Measurements from ENCODE around the gene GRAMD1B. TPM values are rescaled to one million over a fixed set of nuclear protein-coding genes. Genes with fewer than 3 reads are reported as not detected.

GRAMD1B gene
- total RNA-seq, 2 experiments from 2014 or later: 30.3 to 36.2 TPM

DNA sequence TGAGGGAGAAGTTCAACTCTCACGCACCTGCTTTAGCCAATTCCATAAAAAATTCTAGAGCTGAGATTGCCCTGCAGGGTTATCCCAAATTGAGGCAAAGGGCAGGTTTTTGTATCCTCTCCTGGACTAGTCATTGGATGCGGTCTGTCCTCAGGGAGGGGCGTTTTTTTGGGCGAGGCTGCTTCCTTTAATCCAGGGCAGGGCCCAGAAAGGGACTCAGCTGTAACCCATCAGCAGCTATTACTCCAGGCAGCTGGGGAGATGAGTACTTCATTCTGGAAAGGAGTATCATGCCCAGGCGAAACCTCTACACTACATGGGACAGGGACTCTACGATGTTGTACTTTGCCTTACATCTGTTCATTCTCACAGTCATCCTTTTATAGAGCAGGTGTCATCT is 121.0 kb downstream of the GRAMD1B start:
- POLR2A ChIA-PET: no interaction called here
- Mint-ChIP-seq H3K36me3 (peaks cover 2% of the 10 kb centered on the region), H3K27ac (no peak overlapping the region), H3K9me3 (no peaks in the 10 kb centered on the region), H3K4me3 (no peak overlapping the region), H3K27me3 (no peaks in the 10 kb centered on the region), H3K4me1 (peaks cover 8% of the 10 kb centered on the region)
- no peak for DNase-seq
- ATAC-seq (ENCODE audit: low read depth): no peak

DNA sequence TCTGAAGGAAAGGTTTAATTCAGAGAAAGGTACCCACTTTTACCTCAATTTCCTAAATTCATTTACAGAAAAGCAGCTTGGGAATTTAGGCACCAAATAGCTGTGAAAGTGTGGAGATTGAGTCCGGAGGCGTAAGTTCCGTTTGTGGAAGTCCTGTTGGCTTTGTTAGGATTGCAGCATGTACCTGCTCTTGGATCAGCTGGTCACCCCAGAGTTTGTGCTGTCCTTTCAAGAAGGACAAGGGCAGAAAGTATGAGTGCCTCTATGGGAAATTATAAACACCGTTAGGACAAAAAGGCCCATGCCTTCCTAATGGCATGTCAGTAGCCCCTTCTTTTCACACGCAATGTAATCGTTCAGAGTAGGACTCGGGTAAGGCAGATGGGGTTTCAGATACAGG is 126.6 kb downstream of the GRAMD1B start:
- no peak overlapping the region for H3K4me3 Mint-ChIP-seq
- H3K27ac Mint-ChIP-seq: no peak overlapping the region
- peaks cover 17% of the 10 kb centered on the region for H3K4me1 Mint-ChIP-seq
- POLR2A ChIA-PET: no interaction called here
- DNase-seq: no peak
- H3K36me3 Mint-ChIP-seq: peaks cover 2% of the 10 kb centered on the region
- no peaks in the 10 kb centered on the region for H3K9me3 Mint-ChIP-seq
- ATAC-seq (ENCODE audit: low read depth): no peak
- H3K27me3 Mint-ChIP-seq: no peaks in the 10 kb centered on the region

DNA sequence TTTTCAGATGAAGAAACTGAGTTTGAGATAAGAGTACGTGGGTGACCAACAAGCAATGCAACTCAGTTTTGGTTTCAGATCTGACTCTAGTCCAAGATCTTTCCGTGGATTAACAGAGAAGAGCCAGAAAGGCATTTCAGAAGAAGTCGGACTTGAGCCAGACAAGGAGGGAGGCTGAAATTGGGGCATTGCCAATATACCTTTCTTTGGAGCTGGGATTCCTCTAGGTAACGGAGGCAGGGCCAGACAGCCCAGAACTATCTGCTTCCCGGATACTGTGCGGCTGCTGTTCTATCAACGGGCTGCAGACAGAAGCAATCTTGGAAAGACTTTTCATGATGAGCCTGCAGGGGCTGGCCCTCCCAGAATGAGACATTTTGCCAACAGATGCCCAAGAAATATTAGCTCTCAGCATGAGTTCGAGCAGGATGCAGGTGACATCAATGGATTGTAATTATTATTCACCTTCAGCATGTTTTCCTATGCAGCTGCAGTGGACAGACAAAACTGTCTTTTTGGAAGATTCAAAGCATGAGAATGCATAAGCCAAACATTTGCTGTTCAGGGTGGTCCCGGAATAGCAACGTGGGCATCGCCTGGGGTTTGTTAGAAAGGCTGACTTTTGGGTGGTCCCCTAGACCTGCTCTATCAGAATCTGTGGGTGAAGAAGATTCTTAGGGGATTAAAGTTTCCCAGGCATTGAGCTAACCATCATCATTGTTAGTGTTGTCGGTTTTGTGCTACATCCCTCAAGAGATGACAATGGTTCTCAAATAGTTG is 128.7 kb downstream of the GRAMD1B start:
- Mint-ChIP-seq H3K4me3 (no peak overlapping the region), H3K27me3 (no peaks in the 10 kb centered on the region), H3K27ac (no peak overlapping the region), H3K9me3 (no peaks in the 10 kb centered on the region), H3K4me1 (peaks cover 17% of the 10 kb centered on the region), H3K36me3 (peaks cover 2% of the 10 kb centered on the region)
- DNase-seq: no peak
- no peak for ATAC-seq (ENCODE audit: low read depth)
- POLR2A ChIA-PET: no interaction called here

DNA sequence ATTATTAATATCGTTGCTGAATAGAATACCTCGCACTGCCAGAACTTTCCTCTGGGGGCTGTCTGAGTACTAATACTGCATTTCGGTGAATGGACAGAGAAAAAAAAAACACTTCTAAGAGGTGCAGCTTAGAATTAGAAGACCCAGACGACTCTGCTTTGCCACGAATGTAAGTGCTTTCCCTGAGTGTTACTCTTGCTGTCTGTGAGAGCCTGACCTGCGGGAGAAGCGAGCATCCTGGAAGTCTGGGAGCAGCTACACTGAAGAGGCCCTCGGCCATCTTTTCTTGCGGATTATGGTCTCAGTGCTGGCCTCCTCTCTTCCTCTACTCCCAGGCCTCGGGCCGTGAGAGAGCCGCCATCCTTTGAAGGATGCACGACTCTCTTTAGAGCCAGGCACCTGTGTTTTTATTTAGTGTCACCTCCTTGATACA is 129.5 kb downstream of the GRAMD1B start:
- POLR2A ChIA-PET: no interaction called here
- Mint-ChIP-seq H3K4me3 (peak overlapping the region; percentile 78), H3K9me3 (no peaks in the 10 kb centered on the region), H3K36me3 (peaks cover 2% of the 10 kb centered on the region), H3K27ac (no peak overlapping the region), H3K4me1 (peaks cover 16% of the 10 kb centered on the region), H3K27me3 (no peaks in the 10 kb centered on the region)
- ATAC-seq (ENCODE audit: low read depth) (peak; percentile 23), DNase-seq (no peak)

DNA sequence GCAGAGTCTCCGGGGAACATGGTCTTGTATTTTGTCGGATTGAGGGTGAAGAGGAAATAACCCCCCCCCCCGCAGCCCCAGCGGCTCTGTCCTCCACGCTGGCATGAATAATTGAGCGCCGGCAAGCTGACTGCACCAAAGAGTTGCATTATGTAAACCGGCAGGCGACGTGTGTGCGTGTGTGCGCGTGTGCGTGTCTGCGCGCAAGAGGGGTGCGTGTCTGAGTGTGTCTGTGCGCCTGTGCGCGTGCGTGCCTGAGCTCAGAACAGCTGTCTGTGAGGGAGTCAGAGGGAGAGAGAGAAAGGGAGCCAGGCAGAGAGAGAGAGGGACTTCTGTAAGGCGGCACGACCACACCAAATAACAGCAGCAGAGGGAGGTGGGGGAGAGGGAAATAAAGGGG is 129.9 kb downstream of the GRAMD1B start:
- no peaks in the 10 kb centered on the region for H3K9me3 Mint-ChIP-seq
- H3K27ac Mint-ChIP-seq: peak overlapping the region; percentile 54
- peaks cover 14% of the 10 kb centered on the region for H3K4me1 Mint-ChIP-seq
- H3K27me3 Mint-ChIP-seq: no peaks in the 10 kb centered on the region
- DNase-seq (peak; percentile 48), ATAC-seq (ENCODE audit: low read depth) (peak; percentile 87)
- H3K4me3 Mint-ChIP-seq: peak overlapping the region; percentile 78
- peaks cover 1% of the 10 kb centered on the region for H3K36me3 Mint-ChIP-seq
- POLR2A ChIA-PET: interaction anchor here (0.6 kb wide), 1 partner anchor 310 kb away, joined by 3 read pairs; no protein-coding TSS in a partner anchor

DNA sequence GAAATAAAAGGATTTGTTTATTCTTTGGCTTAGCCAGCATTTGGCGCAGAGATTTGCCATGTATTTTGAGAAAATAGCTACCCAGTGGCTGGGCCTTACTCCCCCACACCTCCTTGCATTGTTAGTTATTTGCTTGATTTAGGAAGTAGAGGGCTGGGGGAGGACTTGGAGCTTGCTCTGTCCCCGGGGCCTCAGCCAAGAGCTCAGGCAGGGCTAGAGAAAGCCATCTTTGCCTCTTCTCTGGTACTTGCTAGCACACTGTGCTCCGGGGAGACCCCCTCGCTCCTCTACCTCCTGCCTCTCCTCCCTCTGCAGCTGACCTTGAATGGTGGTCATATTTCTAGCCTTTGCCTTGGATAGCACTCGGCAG is 131.3 kb downstream of the GRAMD1B start:
- Mint-ChIP-seq H3K27ac (no peak overlapping the region), H3K36me3 (no peaks in the 10 kb centered on the region), H3K27me3 (no peaks in the 10 kb centered on the region), H3K4me3 (no peak overlapping the region), H3K4me1 (peaks cover 13% of the 10 kb centered on the region), H3K9me3 (no peaks in the 10 kb centered on the region)
- POLR2A ChIA-PET: no interaction called here
- DNase-seq (no peak), ATAC-seq (ENCODE audit: low read depth) (no peak)

DNA sequence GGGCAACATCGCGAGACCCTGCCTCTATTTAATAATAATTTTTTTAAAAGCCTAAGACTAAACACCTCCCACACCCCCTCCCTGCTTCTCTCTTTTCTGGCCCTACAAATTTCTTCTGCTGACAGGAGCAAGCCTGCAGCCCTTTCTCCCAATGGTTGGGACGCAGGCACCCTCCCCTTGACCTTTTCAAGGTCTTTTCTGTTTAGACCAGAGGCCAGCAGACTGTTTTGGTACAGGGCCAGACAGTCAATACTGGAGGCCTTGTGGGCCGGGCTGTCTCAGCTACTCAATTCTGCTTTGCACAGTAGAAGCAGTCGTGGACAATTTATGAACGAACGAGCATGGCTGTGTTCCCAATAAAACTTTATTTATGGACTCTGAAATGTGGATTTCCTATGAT is 132.1 kb downstream of the GRAMD1B start:
- Mint-ChIP-seq H3K4me3 (no peak overlapping the region), H3K4me1 (peaks cover 13% of the 10 kb centered on the region), H3K36me3 (no peaks in the 10 kb centered on the region), H3K9me3 (no peaks in the 10 kb centered on the region), H3K27me3 (no peaks in the 10 kb centered on the region), H3K27ac (no peak overlapping the region)
- no peak for ATAC-seq (ENCODE audit: low read depth)
- no peak for DNase-seq
- POLR2A ChIA-PET: no interaction called here

DNA sequence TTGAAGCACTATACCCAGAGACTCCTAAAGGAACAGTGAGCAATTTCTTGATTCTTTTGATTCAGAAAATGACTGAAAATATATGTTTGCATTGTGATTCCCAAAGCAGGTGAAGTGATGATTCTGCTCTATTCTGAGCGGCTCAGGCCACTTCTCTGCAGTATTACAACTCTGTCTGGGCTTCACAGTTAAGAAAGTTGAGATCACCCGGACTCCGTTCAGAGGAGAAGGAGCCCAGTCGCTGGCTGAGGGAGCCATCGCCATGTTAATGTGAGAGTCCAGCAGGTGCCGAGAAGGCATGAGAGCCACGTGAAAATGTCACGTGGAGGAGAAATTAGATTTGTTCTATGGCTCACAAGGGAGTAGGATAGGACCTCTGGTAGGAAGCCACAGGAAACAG is 132.8 kb downstream of the GRAMD1B start:
- ATAC-seq (ENCODE audit: low read depth): no peak

DNA sequence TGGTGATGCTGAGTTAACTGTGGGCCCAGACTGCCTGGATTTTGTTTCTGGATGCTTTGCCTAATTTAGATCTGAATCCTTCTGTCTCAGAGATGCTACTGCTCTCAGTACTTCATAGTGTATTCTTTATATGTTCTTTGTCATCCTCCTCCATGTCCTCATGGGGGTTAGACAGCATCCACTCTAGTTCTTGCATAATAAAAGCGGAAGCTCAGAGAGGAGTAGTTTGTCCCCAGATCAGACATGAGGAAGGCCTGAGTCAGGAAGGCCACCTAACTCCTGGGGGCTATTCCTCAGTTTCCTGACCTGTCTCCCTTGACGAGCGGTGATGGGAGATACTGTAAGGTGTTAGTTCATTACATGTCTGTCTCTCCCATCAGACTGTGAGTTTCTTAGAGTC is 134.2 kb downstream of the GRAMD1B start:
- Mint-ChIP-seq H3K4me1 (peaks cover 13% of the 10 kb centered on the region), H3K27me3 (no peaks in the 10 kb centered on the region), H3K4me3 (no peak overlapping the region), H3K36me3 (no peaks in the 10 kb centered on the region), H3K27ac (no peak overlapping the region), H3K9me3 (no peaks in the 10 kb centered on the region)
- POLR2A ChIA-PET: no interaction called here
- no peak for ATAC-seq (ENCODE audit: low read depth)
- DNase-seq: no peak

More for the DNA sequence above, 132.8 kb downstream of the GRAMD1B start:
- DNase-seq: no peak
- Mint-ChIP-seq H3K9me3 (no peaks in the 10 kb centered on the region), H3K27me3 (no peaks in the 10 kb centered on the region), H3K36me3 (no peaks in the 10 kb centered on the region), H3K27ac (no peak overlapping the region), H3K4me3 (no peak overlapping the region), H3K4me1 (peaks cover 13% of the 10 kb centered on the region)
- POLR2A ChIA-PET: no interaction called here

DNA sequence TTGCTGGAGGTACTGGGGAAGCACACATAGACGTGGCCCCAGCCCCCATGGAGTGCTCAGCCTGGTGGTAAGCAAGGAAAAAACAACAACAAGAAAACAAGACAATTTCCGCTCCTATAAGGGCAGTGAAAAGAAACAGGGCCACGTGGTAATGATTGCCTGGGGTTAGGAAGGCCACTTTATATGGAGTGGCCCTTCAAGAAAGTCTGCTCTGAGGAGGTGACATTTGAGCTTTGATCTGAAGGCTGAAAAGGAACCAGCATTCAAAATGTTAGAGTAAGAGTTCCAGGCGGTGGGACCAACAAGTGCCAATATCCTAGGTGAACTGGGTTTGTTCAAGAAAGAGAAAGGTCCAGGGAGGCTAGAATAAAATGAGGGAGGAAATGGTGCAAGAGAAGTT is 136.8 kb downstream of the GRAMD1B start:
- DNase-seq: no peak
- ATAC-seq (ENCODE audit: low read depth): no peak
- Mint-ChIP-seq H3K27ac (no peak overlapping the region), H3K36me3 (no peaks in the 10 kb centered on the region), H3K9me3 (no peaks in the 10 kb centered on the region), H3K4me3 (no peak overlapping the region), H3K4me1 (no peaks in the 10 kb centered on the region), H3K27me3 (no peaks in the 10 kb centered on the region)
- POLR2A ChIA-PET: no interaction called here

DNA sequence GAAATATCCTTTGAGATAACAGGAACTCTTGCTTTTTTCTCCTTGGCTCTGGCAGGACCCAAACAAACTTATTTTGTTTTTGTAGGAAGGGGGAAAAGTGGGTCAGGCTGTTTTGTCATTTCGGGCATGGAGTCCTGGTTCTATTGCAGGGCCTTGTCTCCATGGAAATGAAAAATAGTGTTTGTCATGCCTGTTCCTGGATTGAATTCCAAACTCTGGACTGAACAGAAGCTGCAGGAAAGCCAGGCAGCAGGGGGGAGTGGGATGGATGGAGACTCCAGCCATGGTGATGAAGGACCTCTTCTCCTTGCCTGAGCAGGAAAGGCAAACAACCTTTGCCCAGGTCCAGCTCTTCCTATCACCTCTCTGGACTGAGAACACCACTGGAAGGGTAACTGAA is 137.4 kb downstream of the GRAMD1B start:
- H3K27me3 Mint-ChIP-seq: no peaks in the 10 kb centered on the region
- POLR2A ChIA-PET: no interaction called here
- no peak for ATAC-seq (ENCODE audit: low read depth)
- no peaks in the 10 kb centered on the region for H3K36me3 Mint-ChIP-seq
- no peaks in the 10 kb centered on the region for H3K4me1 Mint-ChIP-seq
- no peaks in the 10 kb centered on the region for H3K9me3 Mint-ChIP-seq
- H3K27ac Mint-ChIP-seq: no peak overlapping the region
- H3K4me3 Mint-ChIP-seq: no peak overlapping the region
- DNase-seq: no peak

DNA sequence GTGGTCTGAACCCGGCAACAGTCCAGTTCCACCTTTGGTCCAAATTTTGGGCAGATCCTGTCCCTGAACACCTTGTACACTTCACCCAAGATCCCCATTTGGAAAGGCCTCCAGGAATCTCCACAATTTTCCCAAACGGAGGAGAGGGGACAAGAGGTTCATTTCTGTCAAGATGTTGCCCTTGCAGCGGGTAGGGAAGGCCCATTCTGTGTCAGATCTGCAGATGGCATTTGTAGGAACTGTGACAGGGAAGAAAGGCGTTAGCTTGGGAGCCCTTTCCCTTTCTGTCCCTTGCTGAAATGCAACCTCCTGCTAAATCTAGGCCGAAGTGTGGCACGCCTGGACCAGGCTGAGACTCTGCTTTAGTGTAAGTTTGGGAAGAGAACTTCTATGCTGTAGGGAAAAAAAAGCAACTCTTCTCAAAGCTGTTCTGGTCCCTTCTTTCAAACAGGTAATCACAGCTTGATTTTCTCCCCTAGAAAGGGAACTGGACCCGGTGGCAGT is 138.3 kb downstream of the GRAMD1B start:
- Mint-ChIP-seq H3K27ac (no peak overlapping the region), H3K36me3 (no peaks in the 10 kb centered on the region), H3K4me1 (no peaks in the 10 kb centered on the region), H3K9me3 (no peaks in the 10 kb centered on the region), H3K4me3 (no peak overlapping the region), H3K27me3 (no peaks in the 10 kb centered on the region)
- POLR2A ChIA-PET: no interaction called here
- no peak for DNase-seq
- no peak for ATAC-seq (ENCODE audit: low read depth)

DNA sequence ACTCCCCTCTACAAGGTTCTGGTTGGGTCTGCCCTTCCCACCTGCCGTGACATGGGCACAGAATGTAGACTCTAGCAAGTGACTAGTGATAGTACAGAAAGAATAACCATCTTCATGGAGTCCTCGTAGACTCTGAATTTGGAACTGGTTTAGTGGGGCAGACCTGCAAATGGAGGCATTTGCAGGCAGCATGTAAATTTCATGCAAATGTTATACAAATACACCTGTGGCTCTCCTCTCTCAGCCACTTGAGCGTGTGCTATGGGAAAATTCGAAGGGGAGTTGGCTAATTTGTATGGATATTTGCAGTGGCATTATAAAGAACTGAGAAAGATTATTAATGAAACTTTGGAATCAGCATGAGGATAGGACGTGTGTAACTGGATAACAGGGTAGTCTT is 139.3 kb downstream of the GRAMD1B start:
- no peaks in the 10 kb centered on the region for H3K27me3 Mint-ChIP-seq
- H3K9me3 Mint-ChIP-seq: no peaks in the 10 kb centered on the region
- ATAC-seq (ENCODE audit: low read depth) (no peak), DNase-seq (no peak)
- POLR2A ChIA-PET: no interaction called here
- peaks cover 3% of the 10 kb centered on the region for H3K4me1 Mint-ChIP-seq
- H3K4me3 Mint-ChIP-seq: no peak overlapping the region
- H3K36me3 Mint-ChIP-seq: no peaks in the 10 kb centered on the region
- H3K27ac Mint-ChIP-seq: no peak overlapping the region

DNA sequence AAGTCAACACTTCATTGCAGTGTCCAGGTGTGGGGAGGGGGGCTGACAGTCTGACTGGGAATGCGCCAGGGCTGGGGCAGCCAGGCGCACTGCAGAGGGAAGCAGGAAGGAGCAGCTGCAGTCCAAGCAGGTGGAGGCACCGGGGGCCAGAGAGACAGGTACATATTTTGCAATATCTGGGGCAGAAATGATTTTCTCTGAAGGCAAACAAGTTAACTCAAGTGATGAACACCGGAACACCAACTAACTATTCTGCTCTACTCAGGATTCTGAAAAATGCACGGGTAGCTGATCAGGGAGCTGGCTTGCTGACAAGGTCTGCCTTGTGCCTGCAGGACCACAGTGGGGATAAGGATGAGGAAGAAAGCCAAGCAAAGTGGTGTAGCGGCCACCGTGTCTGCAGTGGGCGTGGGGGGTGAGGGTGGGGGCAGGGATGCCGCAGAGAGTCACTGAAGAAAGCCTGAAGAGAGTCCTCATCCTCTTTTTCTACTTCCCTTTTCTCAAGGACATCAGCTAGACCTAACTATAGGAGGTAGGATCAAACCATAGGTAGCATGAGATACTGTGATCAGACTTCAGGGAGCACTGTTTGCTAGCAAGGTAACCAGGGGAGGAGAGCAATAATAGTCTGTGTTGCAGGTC is 141.0 kb downstream of the GRAMD1B start:
- no peaks in the 10 kb centered on the region for H3K9me3 Mint-ChIP-seq
- no peak overlapping the region for H3K4me3 Mint-ChIP-seq
- H3K36me3 Mint-ChIP-seq: no peaks in the 10 kb centered on the region
- H3K4me1 Mint-ChIP-seq: peaks cover 4% of the 10 kb centered on the region
- DNase-seq: no peak
- H3K27me3 Mint-ChIP-seq: no peaks in the 10 kb centered on the region
- no peak overlapping the region for H3K27ac Mint-ChIP-seq
- no peak for ATAC-seq (ENCODE audit: low read depth)
- POLR2A ChIA-PET: no interaction called here
